GM19025 (cell line): ENCODE data around the gene EIF4G1.

ENCODE experiments used
- ATAC-seq: cut with Tn5 transposase; IDR thresholded peaks from one replicate; pipeline ENCODE4 v1.9.1; 2021; ENCODE audit warnings: mild to moderate bottlenecking, low read depth, moderate library complexity; ENCODE audit not compliant: unreplicated experiment

EIF4G1 gene

GRCh38 chr3:184381261-184382224 is 67.1 kb downstream of the EIF4G1 start:
- no peak for ATAC-seq

GRCh38 chr3:184382326-184383032 is 68.1 kb downstream of the EIF4G1 start:
- no peak for ATAC-seq

GRCh38 chr3:184383033-184383740 is 68.8 kb downstream of the EIF4G1 start:
- ATAC-seq = no peak

- no peak for ATAC-seq
Observed at GRCh38 chr3:184384342-184384741, 69.9 kb downstream of the EIF4G1 start.
